ENCODE measurements around the gene PRR18.

DNA sequence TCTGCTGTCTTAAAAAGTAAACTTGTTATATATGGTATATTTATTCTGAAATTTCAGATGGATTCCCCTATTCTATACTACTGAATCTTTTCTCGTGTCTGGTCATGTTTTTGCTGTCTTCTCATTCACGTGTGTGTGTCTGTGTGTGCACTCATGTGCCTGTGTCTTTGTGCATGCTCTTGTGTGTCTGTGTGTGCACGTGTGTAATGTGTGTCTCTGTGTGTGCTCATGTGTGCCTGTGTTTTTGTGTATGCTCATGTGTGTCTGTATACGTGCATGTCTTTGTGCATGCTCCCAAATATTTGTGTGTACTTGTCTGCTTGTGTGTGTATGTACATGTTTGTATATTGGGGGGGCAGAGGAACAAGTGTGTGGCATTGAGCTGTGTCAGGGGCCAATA is 34.0 kb downstream of the PRR18 start:
- TF ChIP-seq, protein P1, sequence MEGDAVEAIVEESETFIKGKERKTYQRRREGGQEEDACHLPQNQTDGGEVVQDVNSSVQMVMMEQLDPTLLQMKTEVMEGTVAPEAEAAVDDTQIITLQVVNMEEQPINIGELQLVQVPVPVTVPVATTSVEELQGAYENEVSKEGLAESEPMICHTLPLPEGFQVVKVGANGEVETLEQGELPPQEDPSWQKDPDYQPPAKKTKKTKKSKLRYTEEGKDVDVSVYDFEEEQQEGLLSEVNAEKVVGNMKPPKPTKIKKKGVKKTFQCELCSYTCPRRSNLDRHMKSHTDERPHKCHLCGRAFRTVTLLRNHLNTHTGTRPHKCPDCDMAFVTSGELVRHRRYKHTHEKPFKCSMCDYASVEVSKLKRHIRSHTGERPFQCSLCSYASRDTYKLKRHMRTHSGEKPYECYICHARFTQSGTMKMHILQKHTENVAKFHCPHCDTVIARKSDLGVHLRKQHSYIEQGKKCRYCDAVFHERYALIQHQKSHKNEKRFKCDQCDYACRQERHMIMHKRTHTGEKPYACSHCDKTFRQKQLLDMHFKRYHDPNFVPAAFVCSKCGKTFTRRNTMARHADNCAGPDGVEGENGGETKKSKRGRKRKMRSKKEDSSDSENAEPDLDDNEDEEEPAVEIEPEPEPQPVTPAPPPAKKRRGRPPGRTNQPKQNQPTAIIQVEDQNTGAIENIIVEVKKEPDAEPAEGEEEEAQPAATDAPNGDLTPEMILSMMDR (IDR thresholded peaks at IDR 0.05) = no peak
- TF ChIP-seq POLR2A (IDR thresholded peaks at IDR 0.05) = no peak
